IMR-90 (cell line): ENCODE results near the gene AANAT. TPM values are rescaled to one million over a fixed set of nuclear protein-coding genes. Genes with fewer than 3 reads are reported as not detected.

Source experiments
- ATAC-seq: fragments of 200-7000 bp; cut with Tn5 transposase; 2 replicates; pipeline ENCODE4 v1.9.1; 2020; ENCODE audit warnings: low read depth, mild to moderate bottlenecking, moderate library complexity
- BruUV-seq: library from RNA; stranded (reverse); fragments of 400-500 nt; replicated peaks from 2 replicates; lab custom pipeline; 2021; lab: Mats Ljungman, UMichigan
- CTCF ChIA-PET: fragments of 300-600 bp; formaldehyde crosslinking; extraction: SDS; loops from one replicate; lab custom pipeline; 2021; ENCODE audit warnings: antibody characterized with exemption; lab: Yijun Ruan, JAX
- POLR2A ChIA-PET: fragments of 300-600 bp; sonication (Branson Sonifier 250); formaldehyde crosslinking; loops from one replicate; lab custom pipeline; 2022; ENCODE audit warnings: antibody characterized with exemption; ENCODE audit not compliant: unreplicated experiment; lab: Charles Lee
- DNase-seq: peaks from one replicate; pipeline ENCODE4 v3.0.0; 2013
- H2AFZ ChIP-seq: replicated peaks from 2 replicates; pipeline ENCODE3; 2013; ENCODE audit warnings: low read length, mild to moderate bottlenecking; ENCODE audit not compliant: poor library complexity
- H2AK5ac ChIP-seq: 2 replicates; pipeline ENCODE4 v1.6.1; 2013; ENCODE audit warnings: low read depth, low read length, inconsistent platforms
- H2AK9ac ChIP-seq: replicated peaks from 2 replicates; pipeline ENCODE3; 2013; ENCODE audit warnings: mild to moderate bottlenecking, low read depth, low read length, moderate library complexity; ENCODE audit not compliant: poor library complexity
- H2BK120ac ChIP-seq: 2 replicates; pipeline ENCODE4 v1.6.1; 2013; ENCODE audit warnings: low read depth, low read length, inconsistent platforms
- H2BK15ac ChIP-seq: 3 replicates; pipeline ENCODE4 v1.6.1; 2013; ENCODE audit warnings: low read depth, low read length, inconsistent platforms
- H2BK20ac ChIP-seq: 2 replicates; pipeline ENCODE4 v1.6.1; 2013; ENCODE audit warnings: low read depth, mild to moderate bottlenecking, inconsistent platforms, low read length, moderate library complexity
- H2BK5ac ChIP-seq: 2 replicates; pipeline ENCODE4 v1.6.1; 2013; ENCODE audit warnings: mild to moderate bottlenecking, low read depth, low read length, inconsistent platforms; ENCODE audit not compliant: poor library complexity, severe bottlenecking
- H3K14ac ChIP-seq: replicated peaks from 2 replicates; pipeline ENCODE4 v1.6.1; 2013; ENCODE audit warnings: low read depth, low read length, inconsistent platforms
- H3K18ac ChIP-seq: 2 replicates; pipeline ENCODE4 v1.6.1; 2013; ENCODE audit warnings: low read depth, low read length, control low read depth
- H3K23ac ChIP-seq: 2 replicates; pipeline ENCODE4 v1.6.1; 2013; ENCODE audit warnings: low read depth, low read length, inconsistent platforms
- H3K27ac ChIP-seq: 2 replicates; pipeline ENCODE4 v1.5.1; 2013; ENCODE audit warnings: mild to moderate bottlenecking, control low read depth, low read length; ENCODE audit not compliant: insufficient read depth
- H3K27me3 ChIP-seq: 2 replicates; pipeline ENCODE4 v1.6.1; 2013; ENCODE audit warnings: low read length; ENCODE audit not compliant: control insufficient read depth, insufficient read depth
- H3K36me3 ChIP-seq: 2 replicates; pipeline ENCODE4 v1.6.1; 2013; ENCODE audit warnings: low read length, mixed read lengths; ENCODE audit not compliant: control insufficient read depth, insufficient read depth
- H3K4ac ChIP-seq: 2 replicates; pipeline ENCODE4 v1.6.1; 2013; ENCODE audit warnings: low read depth, low read length, inconsistent platforms
- H3K4me1 ChIP-seq: 2 replicates; pipeline ENCODE4 v1.6.1; 2013; ENCODE audit warnings: low read length, mixed read lengths; ENCODE audit not compliant: control insufficient read depth, insufficient read depth
- H3K4me2 ChIP-seq: 2 replicates; pipeline ENCODE4 v1.6.1; 2013; ENCODE audit warnings: low read depth, mild to moderate bottlenecking, control low read depth, low read length, moderate library complexity
- H3K4me3 ChIP-seq: 2 replicates; pipeline ENCODE4 v1.5.1; 2013; ENCODE audit warnings: low read depth, mild to moderate bottlenecking, control low read depth, low read length, moderate library complexity; ENCODE audit not compliant: insufficient read depth
- H3K56ac ChIP-seq: 2 replicates; pipeline ENCODE4 v1.6.1; 2013; ENCODE audit warnings: low read length, inconsistent platforms; ENCODE audit not compliant: insufficient read depth; ENCODE audit errors: extremely low read depth
- H3K79me1 ChIP-seq, 2 experiments: 2 replicates each; pipeline ENCODE4 v1.6.1; 2013; ENCODE audit warnings: low read length in 2 of 2, inconsistent platforms in 1 of 2, low read depth in 1 of 2
- H3K9ac ChIP-seq: 2 replicates; pipeline ENCODE4 v1.6.1; 2013; ENCODE audit warnings: low read depth, low read length, control low read depth
- H3K9me1 ChIP-seq: 2 replicates; pipeline ENCODE4 v1.6.1; 2013; ENCODE audit warnings: low read length, inconsistent platforms; ENCODE audit not compliant: insufficient read depth
- H3K9me3 ChIP-seq: 2 replicates; pipeline ENCODE4 v1.6.1; 2013; ENCODE audit warnings: low read length; ENCODE audit not compliant: control insufficient read depth, insufficient read depth
- H4K20me1 ChIP-seq: 2 replicates; pipeline ENCODE4 v1.6.1; 2013; ENCODE audit warnings: low read length, inconsistent platforms; ENCODE audit not compliant: insufficient read depth
- H4K5ac ChIP-seq: 2 replicates; pipeline ENCODE4 v1.6.1; 2013; ENCODE audit warnings: mild to moderate bottlenecking, low read depth, low read length, control low read depth
- H4K8ac ChIP-seq, 2 experiments: 2 replicates each; pipeline ENCODE4 v1.6.1; 2013; ENCODE audit warnings: low read depth in 2 of 2, low read length in 2 of 2, control low read depth in 1 of 2, inconsistent platforms in 1 of 2
- H4K91ac ChIP-seq: 2 replicates; pipeline ENCODE4 v1.6.1; 2013; ENCODE audit warnings: low read depth, low read length, inconsistent platforms; ENCODE audit not compliant: insufficient read depth
- CEBPB ChIP-seq: IDR thresholded peaks from 2 replicates; pipeline ENCODE4 v1.6.1; 2012; ENCODE audit warnings: low read depth, low read length, improper control_type of control experiment
- MXI1 ChIP-seq: IDR thresholded peaks from 2 replicates; pipeline ENCODE4 v1.6.1; 2012; ENCODE audit warnings: low read depth, mild to moderate bottlenecking, low read length, moderate library complexity, borderline replicate concordance
- WGBS, 2 experiments: methylation state at CpG; one replicate each; pipeline versions ENCODE4 v1.1.5 to v1.1.7; 2013; ENCODE audit warnings: missing lambda C conversion rate in 2 of 2; ENCODE audit not compliant: insufficient read length in 1 of 2; ENCODE audit errors: extremely low coverage in 2 of 2; 5-methylcytosine and 5-hydroxymethylcytosine counted together
- dilution Hi-C: fragments of 300-500 bp; cut with HindIII; formaldehyde crosslinking; loops from one replicate; pipeline ENCODE4 v1.14.3; 2018; ENCODE audit warnings: low sequenced_read_pairs; ENCODE audit not compliant: unreplicated experiment
- in situ Hi-C: fragments of 300-500 bp; cut with MboI; formaldehyde crosslinking; loops from 3 replicates; pipeline ENCODE4 v1.14.3; 2019; ENCODE audit warnings: low sequenced_read_pairs, inconsistent platforms, mixed read lengths
- intact Hi-C: fragments of 100-400 bp; cut with micrococcal nuclease; formaldehyde crosslinking; loops from 2 replicates; pipeline ENCODE4 v1.10.0; 2022
- polyA plus RNA-seq, 3 experiments: library from polyadenylated mRNA; depleted of rRNA; stranded (reverse); fragments of >200 nt; gene quantifications; 2 replicates each; pipeline ENCODE4 v1.2.3, GENCODE V29; 2012; ENCODE audit warnings: low replicate concordance in 1 of 3
- total RNA-seq: library from RNA; depleted of rRNA; stranded (reverse); fragments of >200 nt; gene quantifications from 2 replicates; pipeline ENCODE4 v1.2.3, GENCODE V29; 2012

Gene AANAT
- total and polyA plus RNA-seq, 2 of the 4 experiments (the other 2 are of a cell fraction), result 0.21 TPM; not detected in 1

- no peak overlapping the region for H3K9ac ChIP-seq
- dilution Hi-C loops, result no loop called here
- H2BK15ac ChIP-seq, result no peak overlapping the region
- no peak overlapping the region for H4K91ac ChIP-seq
- H3K4ac ChIP-seq, result no peak overlapping the region
- no peak for TF ChIP-seq MXI1
- peak; percentile 57 for TF ChIP-seq CEBPB
- DNase-seq, result no peak
- in situ Hi-C loops, result no loop called here
- H2BK120ac ChIP-seq, result no peak overlapping the region
- H3K56ac ChIP-seq, result no peak overlapping the region
- no peaks in the 10 kb centered on the region for H3K9me3 ChIP-seq
- peak overlapping the region; percentile 63 for H2AFZ ChIP-seq
- no peaks in the 10 kb centered on the region for H3K36me3 ChIP-seq
- H3K23ac ChIP-seq, result no peak overlapping the region
- ChIA-PET POLR2A (no interaction called here), CTCF (no interaction called here)
- no peak overlapping the region for H4K5ac ChIP-seq
- no peak overlapping the region for H3K4me2 ChIP-seq
- H2AK9ac ChIP-seq, result peak overlapping the region; percentile 65
- H3K9me1 ChIP-seq, result no peaks in the 10 kb centered on the region
- intact Hi-C loops, result loop anchor here (5.0 kb wide), 1 partner anchor 160 kb away; no protein-coding TSS in a partner anchor
- H2BK20ac ChIP-seq, result no peak overlapping the region
- H4K8ac ChIP-seq, result no peak overlapping the region
- BruUV-seq, result no TSS peak
- H3K4me3 ChIP-seq, result no peak overlapping the region
- no peak for ATAC-seq
- 88% methylated on average over 10 of the region's 24 CpGs; no CpG with 5 or more reads in 1 of the 2 experiments for WGBS, 2 experiments
- no peaks in the 10 kb centered on the region for H4K20me1 ChIP-seq
- H3K79me1 ChIP-seq, result no peaks in the 10 kb centered on the region
- no peak overlapping the region for H3K14ac ChIP-seq
- no peak overlapping the region for H2AK5ac ChIP-seq
- no peak overlapping the region for H3K18ac ChIP-seq
- peaks cover 6% of the 10 kb centered on the region; the same call in 1 of the 2 replicates for H3K4me1 ChIP-seq
- H2BK5ac ChIP-seq, result no peak overlapping the region
- no peak overlapping the region for H3K27ac ChIP-seq
- H3K27me3 ChIP-seq, result 0 out of 2 replicates have a peak, but pooled peaks cover 4% of the 10 kb centered on the region
Measured at GRCh38 chr17:76462556-76463290, 4.7 kb upstream of the AANAT start.
